GM18870 (cell line): ENCODE results near the gene D2HGDH.
"Not testable (repeated sequence)": the region's sequence is repeated elsewhere in the genome, so short reads cannot be mapped to it uniquely, and the experiment has no call there.

Experiments used
- ATAC-seq: cut with Tn5 transposase; IDR thresholded peaks from one replicate; pipeline ENCODE4 v1.9.1; 2021; ENCODE audit warnings: moderate library complexity; ENCODE audit not compliant: unreplicated experiment

Gene D2HGDH

GRCh38 chr2:241748468-241749256, 14.2 kb downstream of the D2HGDH start:
- ATAC-seq, result no peak

GRCh38 chr2:241750076-241750840, 15.8 kb downstream of the D2HGDH start:
- no peak for ATAC-seq

GRCh38 chr2:241751152-241751551, 16.7 kb downstream of the D2HGDH start:
- ATAC-seq, result no peak

- ATAC-seq, result no peak
Observed at GRCh38 chr2:241751776-241752175, 17.3 kb downstream of the D2HGDH start.

- no peak for ATAC-seq
Observed at GRCh38 chr2:241752253-241752652, 17.8 kb downstream of the D2HGDH start.

- no peak for ATAC-seq
Observed at GRCh38 chr2:241752689-241753276, 18.4 kb downstream of the D2HGDH start.

GRCh38 chr2:241753493-241753892, 19.1 kb downstream of the D2HGDH start:
- ATAC-seq, result no peak

GRCh38 chr2:241754042-241754441, 19.6 kb downstream of the D2HGDH start:
- no peak for ATAC-seq

GRCh38 chr2:241755166-241755565, 20.7 kb downstream of the D2HGDH start:
- no peak for ATAC-seq

- ATAC-seq, result no peak
Observed at GRCh38 chr2:241755777-241756176, 21.3 kb downstream of the D2HGDH start.

GRCh38 chr2:241759067-241759807, 24.8 kb downstream of the D2HGDH start:
- no peak for ATAC-seq

- ATAC-seq, result not testable (repeated sequence)
Observed at GRCh38 chr2:241759893-241760292, 25.5 kb downstream of the D2HGDH start.

- ATAC-seq, result no peak
Observed at GRCh38 chr2:241760301-241760771, 25.9 kb downstream of the D2HGDH start.

GRCh38 chr2:241762321-241762932, 28.0 kb downstream of the D2HGDH start:
- ATAC-seq, result no peak

GRCh38 chr2:241762933-241763369, 28.5 kb downstream of the D2HGDH start:
- ATAC-seq, result no peak

GRCh38 chr2:241763551-241764274, 29.3 kb downstream of the D2HGDH start:
- no peak for ATAC-seq

GRCh38 chr2:241764275-241765241, 30.1 kb downstream of the D2HGDH start:
- no peak for ATAC-seq

GRCh38 chr2:241767464-241768250, 33.2 kb downstream of the D2HGDH start:
- no peak for ATAC-seq
